IMR-90 (cell line): ENCODE results near the gene TAPT1. TPM values are rescaled to one million over a fixed set of nuclear protein-coding genes. Genes with fewer than 3 reads are reported as not detected.

Experiments
- ATAC-seq: fragments of 200-7000 bp; cut with Tn5 transposase; 2 replicates; pipeline ENCODE4 v1.9.1; 2020; ENCODE audit warnings: low read depth, mild to moderate bottlenecking, moderate library complexity
- BruUV-seq: library from RNA; stranded (reverse); fragments of 400-500 nt; replicated peaks from 2 replicates; lab custom pipeline; 2021; lab: Mats Ljungman, UMichigan
- CTCF ChIA-PET: fragments of 300-600 bp; formaldehyde crosslinking; extraction: SDS; loops from one replicate; lab custom pipeline; 2021; ENCODE audit warnings: antibody characterized with exemption; lab: Yijun Ruan, JAX
- POLR2A ChIA-PET: fragments of 300-600 bp; sonication (Branson Sonifier 250); formaldehyde crosslinking; loops from one replicate; lab custom pipeline; 2022; ENCODE audit warnings: antibody characterized with exemption; ENCODE audit not compliant: unreplicated experiment; lab: Charles Lee
- DNase-seq: peaks from one replicate; pipeline ENCODE4 v3.0.0; 2013
- H2AFZ ChIP-seq: replicated peaks from 2 replicates; pipeline ENCODE3; 2013; ENCODE audit warnings: low read length, mild to moderate bottlenecking; ENCODE audit not compliant: poor library complexity
- H2AK5ac ChIP-seq: 2 replicates; pipeline ENCODE4 v1.6.1; 2013; ENCODE audit warnings: low read depth, low read length, inconsistent platforms
- H2AK9ac ChIP-seq: replicated peaks from 2 replicates; pipeline ENCODE3; 2013; ENCODE audit warnings: mild to moderate bottlenecking, low read depth, low read length, moderate library complexity; ENCODE audit not compliant: poor library complexity
- H2BK120ac ChIP-seq: 2 replicates; pipeline ENCODE4 v1.6.1; 2013; ENCODE audit warnings: low read depth, low read length, inconsistent platforms
- H2BK15ac ChIP-seq: 3 replicates; pipeline ENCODE4 v1.6.1; 2013; ENCODE audit warnings: low read depth, low read length, inconsistent platforms
- H2BK20ac ChIP-seq: 2 replicates; pipeline ENCODE4 v1.6.1; 2013; ENCODE audit warnings: low read depth, mild to moderate bottlenecking, inconsistent platforms, low read length, moderate library complexity
- H2BK5ac ChIP-seq: 2 replicates; pipeline ENCODE4 v1.6.1; 2013; ENCODE audit warnings: mild to moderate bottlenecking, low read depth, low read length, inconsistent platforms; ENCODE audit not compliant: poor library complexity, severe bottlenecking
- H3K14ac ChIP-seq: replicated peaks from 2 replicates; pipeline ENCODE4 v1.6.1; 2013; ENCODE audit warnings: low read depth, low read length, inconsistent platforms
- H3K18ac ChIP-seq: 2 replicates; pipeline ENCODE4 v1.6.1; 2013; ENCODE audit warnings: low read depth, low read length, control low read depth
- H3K23ac ChIP-seq: 2 replicates; pipeline ENCODE4 v1.6.1; 2013; ENCODE audit warnings: low read depth, low read length, inconsistent platforms
- H3K27ac ChIP-seq: 2 replicates; pipeline ENCODE4 v1.5.1; 2013; ENCODE audit warnings: mild to moderate bottlenecking, control low read depth, low read length; ENCODE audit not compliant: insufficient read depth
- H3K27me3 ChIP-seq: 2 replicates; pipeline ENCODE4 v1.6.1; 2013; ENCODE audit warnings: low read length; ENCODE audit not compliant: control insufficient read depth, insufficient read depth
- H3K36me3 ChIP-seq: 2 replicates; pipeline ENCODE4 v1.6.1; 2013; ENCODE audit warnings: low read length, mixed read lengths; ENCODE audit not compliant: control insufficient read depth, insufficient read depth
- H3K4ac ChIP-seq: 2 replicates; pipeline ENCODE4 v1.6.1; 2013; ENCODE audit warnings: low read depth, low read length, inconsistent platforms
- H3K4me1 ChIP-seq: 2 replicates; pipeline ENCODE4 v1.6.1; 2013; ENCODE audit warnings: low read length, mixed read lengths; ENCODE audit not compliant: control insufficient read depth, insufficient read depth
- H3K4me2 ChIP-seq: 2 replicates; pipeline ENCODE4 v1.6.1; 2013; ENCODE audit warnings: low read depth, mild to moderate bottlenecking, control low read depth, low read length, moderate library complexity
- H3K4me3 ChIP-seq: 2 replicates; pipeline ENCODE4 v1.5.1; 2013; ENCODE audit warnings: low read depth, mild to moderate bottlenecking, control low read depth, low read length, moderate library complexity; ENCODE audit not compliant: insufficient read depth
- H3K56ac ChIP-seq: 2 replicates; pipeline ENCODE4 v1.6.1; 2013; ENCODE audit warnings: low read length, inconsistent platforms; ENCODE audit not compliant: insufficient read depth; ENCODE audit errors: extremely low read depth
- H3K79me1 ChIP-seq, 2 experiments: 2 replicates each; pipeline ENCODE4 v1.6.1; 2013; ENCODE audit warnings: low read length in 2 of 2, inconsistent platforms in 1 of 2, low read depth in 1 of 2
- H3K9ac ChIP-seq: 2 replicates; pipeline ENCODE4 v1.6.1; 2013; ENCODE audit warnings: low read depth, low read length, control low read depth
- H3K9me1 ChIP-seq: 2 replicates; pipeline ENCODE4 v1.6.1; 2013; ENCODE audit warnings: low read length, inconsistent platforms; ENCODE audit not compliant: insufficient read depth
- H3K9me3 ChIP-seq: 2 replicates; pipeline ENCODE4 v1.6.1; 2013; ENCODE audit warnings: low read length; ENCODE audit not compliant: control insufficient read depth, insufficient read depth
- H4K20me1 ChIP-seq: 2 replicates; pipeline ENCODE4 v1.6.1; 2013; ENCODE audit warnings: low read length, inconsistent platforms; ENCODE audit not compliant: insufficient read depth
- H4K5ac ChIP-seq: 2 replicates; pipeline ENCODE4 v1.6.1; 2013; ENCODE audit warnings: mild to moderate bottlenecking, low read depth, low read length, control low read depth
- H4K8ac ChIP-seq, 2 experiments: 2 replicates each; pipeline ENCODE4 v1.6.1; 2013; ENCODE audit warnings: low read depth in 2 of 2, low read length in 2 of 2, control low read depth in 1 of 2, inconsistent platforms in 1 of 2
- H4K91ac ChIP-seq: 2 replicates; pipeline ENCODE4 v1.6.1; 2013; ENCODE audit warnings: low read depth, low read length, inconsistent platforms; ENCODE audit not compliant: insufficient read depth
- BHLHE40 ChIP-seq: fragments of 150-350 bp; IDR thresholded peaks from 2 replicates; pipeline ENCODE4 v1.6.1; 2016; ENCODE audit warnings: mild to moderate bottlenecking, low read depth, low read length
- CHD1 ChIP-seq: IDR thresholded peaks from 2 replicates; pipeline ENCODE4 v1.6.1; 2012; ENCODE audit warnings: low read depth, low read length, improper control_type of control experiment
- MAFK ChIP-seq: IDR thresholded peaks from 2 replicates; pipeline ENCODE4 v1.6.1; 2012; ENCODE audit warnings: low read depth, low read length, improper control_type of control experiment
- MAZ ChIP-seq: IDR thresholded peaks from 2 replicates; pipeline ENCODE4 v1.6.1; 2012; ENCODE audit warnings: low read depth, mild to moderate bottlenecking, low read length, improper control_type of control experiment, moderate library complexity, borderline replicate concordance
- MXI1 ChIP-seq: IDR thresholded peaks from 2 replicates; pipeline ENCODE4 v1.6.1; 2012; ENCODE audit warnings: low read depth, mild to moderate bottlenecking, low read length, moderate library complexity, borderline replicate concordance
- RAD21 ChIP-seq: IDR thresholded peaks from 2 replicates; pipeline ENCODE4 v1.6.1; 2012; ENCODE audit warnings: low read length, improper control_type of control experiment
- RFX5 ChIP-seq: IDR thresholded peaks from 2 replicates; pipeline ENCODE4 v1.8.0; 2012; ENCODE audit warnings: low read depth, mild to moderate bottlenecking, low read length, moderate library complexity
- SMC3 ChIP-seq: fragments of 150-350 bp; IDR thresholded peaks from 2 replicates; pipeline ENCODE4 v1.6.1; 2016; ENCODE audit warnings: low read depth, mild to moderate bottlenecking, antibody characterized with exemption, low read length, moderate library complexity
- WGBS, 2 experiments: methylation state at CpG; one replicate each; pipeline versions ENCODE4 v1.1.5 to v1.1.7; 2013; ENCODE audit warnings: missing lambda C conversion rate in 2 of 2; ENCODE audit not compliant: insufficient read length in 1 of 2; ENCODE audit errors: extremely low coverage in 2 of 2; 5-methylcytosine and 5-hydroxymethylcytosine counted together
- dilution Hi-C: fragments of 300-500 bp; cut with HindIII; formaldehyde crosslinking; loops from one replicate; pipeline ENCODE4 v1.14.3; 2018; ENCODE audit warnings: low sequenced_read_pairs; ENCODE audit not compliant: unreplicated experiment
- in situ Hi-C: fragments of 300-500 bp; cut with MboI; formaldehyde crosslinking; loops from 3 replicates; pipeline ENCODE4 v1.14.3; 2019; ENCODE audit warnings: low sequenced_read_pairs, inconsistent platforms, mixed read lengths
- intact Hi-C: fragments of 100-400 bp; cut with micrococcal nuclease; formaldehyde crosslinking; loops from 2 replicates; pipeline ENCODE4 v1.10.0; 2022
- polyA plus RNA-seq, 3 experiments: library from polyadenylated mRNA; depleted of rRNA; stranded (reverse); fragments of >200 nt; gene quantifications; 2 replicates each; pipeline ENCODE4 v1.2.3, GENCODE V29; 2012; ENCODE audit warnings: low replicate concordance in 1 of 3
- total RNA-seq: library from RNA; depleted of rRNA; stranded (reverse); fragments of >200 nt; gene quantifications from 2 replicates; pipeline ENCODE4 v1.2.3, GENCODE V29; 2012
- TF ChIP-seq, protein P1 (sequence below): fragments of 150-350 bp; IDR thresholded peaks from 2 replicates; pipeline ENCODE4 v1.6.1; 2016; ENCODE audit warnings: low read depth, mild to moderate bottlenecking, low read length, moderate library complexity, borderline replicate concordance
- TF ChIP-seq, protein P2 (sequence below): conservative IDR thresholded peaks from 2 replicates; pipeline ENCODE4 v1.5.1; 2012; ENCODE audit warnings: mild to moderate bottlenecking, low read depth, low read length, improper control_type of control experiment

TAPT1 gene
- total and polyA plus RNA-seq, 2 of the 4 experiments (the other 2 are of a cell fraction), result 5.6 to 12.2 TPM

DNA sequence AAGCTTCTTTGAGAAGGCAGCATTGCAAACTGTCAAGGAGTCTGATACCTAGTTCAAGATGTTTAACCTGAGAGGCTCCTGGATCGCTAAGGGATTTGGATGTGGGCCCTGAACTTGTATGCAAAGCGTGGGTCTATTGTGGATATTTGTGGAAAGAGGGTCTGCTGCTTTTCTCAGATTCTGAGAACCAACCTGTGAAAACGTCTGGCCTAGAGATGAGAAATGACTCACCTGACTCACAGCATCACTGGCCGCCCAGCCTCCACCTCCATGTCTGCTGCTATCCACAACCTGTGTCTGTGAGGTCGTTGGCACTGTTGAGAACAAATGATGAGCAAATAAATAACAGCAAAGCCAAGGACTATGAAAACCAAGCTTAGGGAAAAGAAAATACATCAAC, 109.1 kb downstream of the TAPT1 start:
- no peak overlapping the region for H2BK5ac ChIP-seq
- no peak overlapping the region for H3K4ac ChIP-seq
- no peak overlapping the region for H4K8ac ChIP-seq
- ChIA-PET POLR2A (no interaction called here), CTCF (interaction anchor here (0.6 kb wide), 1 partner anchor 18 kb away, joined by 3 read pairs; no protein-coding TSS in a partner anchor)
- no peak overlapping the region for H3K14ac ChIP-seq
- peaks cover 11% of the 10 kb centered on the region for H3K27me3 ChIP-seq
- in situ Hi-C loops (no loop called here), intact Hi-C loops (no loop called here), dilution Hi-C loops (no loop called here)
- H3K4me2 ChIP-seq, result no peak overlapping the region
- H2BK15ac ChIP-seq, result no peak overlapping the region
- no peak overlapping the region for H3K4me3 ChIP-seq
- TF ChIP-seq MAZ, result no peak
- no peak for TF ChIP-seq SMC3
- TF ChIP-seq RFX5, result no peak
- TF ChIP-seq MXI1, result no peak
- no peak for TF ChIP-seq BHLHE40
- TF ChIP-seq CHD1, result no peak
- no peak for TF ChIP-seq RAD21
- TF ChIP-seq, protein P1, sequence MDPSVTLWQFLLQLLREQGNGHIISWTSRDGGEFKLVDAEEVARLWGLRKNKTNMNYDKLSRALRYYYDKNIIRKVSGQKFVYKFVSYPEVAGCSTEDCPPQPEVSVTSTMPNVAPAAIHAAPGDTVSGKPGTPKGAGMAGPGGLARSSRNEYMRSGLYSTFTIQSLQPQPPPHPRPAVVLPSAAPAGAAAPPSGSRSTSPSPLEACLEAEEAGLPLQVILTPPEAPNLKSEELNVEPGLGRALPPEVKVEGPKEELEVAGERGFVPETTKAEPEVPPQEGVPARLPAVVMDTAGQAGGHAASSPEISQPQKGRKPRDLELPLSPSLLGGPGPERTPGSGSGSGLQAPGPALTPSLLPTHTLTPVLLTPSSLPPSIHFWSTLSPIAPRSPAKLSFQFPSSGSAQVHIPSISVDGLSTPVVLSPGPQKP, result no peak
- TF ChIP-seq MAFK, result no peak
- TF ChIP-seq, protein P2, sequence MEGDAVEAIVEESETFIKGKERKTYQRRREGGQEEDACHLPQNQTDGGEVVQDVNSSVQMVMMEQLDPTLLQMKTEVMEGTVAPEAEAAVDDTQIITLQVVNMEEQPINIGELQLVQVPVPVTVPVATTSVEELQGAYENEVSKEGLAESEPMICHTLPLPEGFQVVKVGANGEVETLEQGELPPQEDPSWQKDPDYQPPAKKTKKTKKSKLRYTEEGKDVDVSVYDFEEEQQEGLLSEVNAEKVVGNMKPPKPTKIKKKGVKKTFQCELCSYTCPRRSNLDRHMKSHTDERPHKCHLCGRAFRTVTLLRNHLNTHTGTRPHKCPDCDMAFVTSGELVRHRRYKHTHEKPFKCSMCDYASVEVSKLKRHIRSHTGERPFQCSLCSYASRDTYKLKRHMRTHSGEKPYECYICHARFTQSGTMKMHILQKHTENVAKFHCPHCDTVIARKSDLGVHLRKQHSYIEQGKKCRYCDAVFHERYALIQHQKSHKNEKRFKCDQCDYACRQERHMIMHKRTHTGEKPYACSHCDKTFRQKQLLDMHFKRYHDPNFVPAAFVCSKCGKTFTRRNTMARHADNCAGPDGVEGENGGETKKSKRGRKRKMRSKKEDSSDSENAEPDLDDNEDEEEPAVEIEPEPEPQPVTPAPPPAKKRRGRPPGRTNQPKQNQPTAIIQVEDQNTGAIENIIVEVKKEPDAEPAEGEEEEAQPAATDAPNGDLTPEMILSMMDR, result no peak
- H4K5ac ChIP-seq, result no peak overlapping the region
- no peak overlapping the region for H2BK20ac ChIP-seq
- H2AK5ac ChIP-seq, result no peak overlapping the region
- no peak for ATAC-seq
- H3K27ac ChIP-seq, result no peak overlapping the region
- no peak overlapping the region for H2BK120ac ChIP-seq
- H3K23ac ChIP-seq, result no peak overlapping the region
- H4K91ac ChIP-seq, result no peak overlapping the region
- H3K9ac ChIP-seq, result no peak overlapping the region
- H3K4me1 ChIP-seq, result no peaks in the 10 kb centered on the region
- H3K36me3 ChIP-seq, result no peaks in the 10 kb centered on the region
- BruUV-seq, result no TSS peak
- no peaks in the 10 kb centered on the region for H4K20me1 ChIP-seq
- H3K9me1 ChIP-seq, result peaks cover 4% of the 10 kb centered on the region; the same call in 1 of the 2 replicates
- no peak overlapping the region for H3K56ac ChIP-seq
- 67% methylated on average over 1 of the region's 5 CpGs; no CpG with 5 or more reads in 1 of the 2 experiments for WGBS, 2 experiments
- no peaks in the 10 kb centered on the region for H3K79me1 ChIP-seq
- H2AK9ac ChIP-seq, result no peak overlapping the region
- no peak for DNase-seq
- no peak overlapping the region for H3K18ac ChIP-seq
- no peaks in the 10 kb centered on the region for H3K9me3 ChIP-seq
- H2AFZ ChIP-seq, result no peak overlapping the region
